Measurements from ENCODE around the gene RNGTT. TPM values are rescaled to one million over a fixed set of nuclear protein-coding genes. Genes with fewer than 3 reads are reported as not detected.

The RNGTT gene
- total and polyA plus RNA-seq, 2 experiments from 2014 or later = 9.2 to 21.5 TPM

- H3K4me3 ChIP-seq = no peak overlapping the region
- H4K20me1 ChIP-seq (ENCODE audit: insufficient read depth) = no peaks in the 10 kb centered on the region
- WGBS, 2 experiments (ENCODE audit: low coverage in 1 of 2, low lambda C conversion rate in 2 of 2, missing lambda C conversion rate in 2 of 2) = 28 to 34% methylated on average over 3 of the region's 3 CpGs
- no peaks in the 10 kb centered on the region for H3K9me2 ChIP-seq (ENCODE audit: insufficient read depth)
- H3K4me2 ChIP-seq (ENCODE audit: unreplicated experiment) = no peak overlapping the region
- no peak for DNase-seq
- TF ChIP-seq EZH2phosphoT487 (IDR thresholded peaks at IDR 0.05; ENCODE audit: insufficient read depth, low read depth) = no peak
- H3K9me3 ChIP-seq (ENCODE audit: low read depth) = no peaks in the 10 kb centered on the region
- no peaks in the 10 kb centered on the region for H3K36me3 ChIP-seq (ENCODE audit: low read depth)
- no peaks in the 10 kb centered on the region for H3K4me1 ChIP-seq (ENCODE audit: insufficient read depth)
- no peak overlapping the region for H3K9ac ChIP-seq
- H2AFZ ChIP-seq = no peak overlapping the region
- H3K79me2 ChIP-seq (ENCODE audit: insufficient read depth) = no peaks in the 10 kb centered on the region
- peaks cover 36% of the 10 kb centered on the region for H3K27me3 ChIP-seq (replicated peaks; ENCODE audit: insufficient read depth)
- no peaks in the 10 kb centered on the region for H3F3A ChIP-seq (ENCODE audit: insufficient read depth)
- in situ Hi-C loops (cut with MboI) = no loop called here
- no peak overlapping the region for H3K27ac ChIP-seq
Observed at GRCh38 chr6:88588938-88589337, 374.5 kb downstream of the RNGTT start.

- Histone ChIP-seq H3K79me2 (ENCODE audit: insufficient read depth) (no peaks in the 10 kb centered on the region), H3K9ac (no peak overlapping the region), H3K9me2 (ENCODE audit: insufficient read depth) (no peaks in the 10 kb centered on the region), H3K4me2 (ENCODE audit: unreplicated experiment) (no peak overlapping the region), H3K27me3 (replicated peaks; ENCODE audit: insufficient read depth) (peaks cover 39% of the 10 kb centered on the region), H3K27ac (no peak overlapping the region), H3F3A (ENCODE audit: insufficient read depth) (no peaks in the 10 kb centered on the region), H3K4me3 (peak overlapping the region; percentile 37; the same call in 1 of the 2 replicates), H3K9me3 (ENCODE audit: low read depth) (no peaks in the 10 kb centered on the region), H3K4me1 (ENCODE audit: insufficient read depth) (no peaks in the 10 kb centered on the region), H3K36me3 (ENCODE audit: low read depth) (no peaks in the 10 kb centered on the region), H2AFZ (no peak overlapping the region), H4K20me1 (ENCODE audit: insufficient read depth) (no peaks in the 10 kb centered on the region)
- WGBS, 2 experiments (ENCODE audit: low coverage in 1 of 2, low lambda C conversion rate in 2 of 2, missing lambda C conversion rate in 2 of 2) = 47 to 48% methylated on average over 12 of the region's 12 CpGs
- in situ Hi-C loops (cut with MboI) = no loop called here
- DNase-seq = no peak
- TF ChIP-seq EZH2phosphoT487 (IDR thresholded peaks at IDR 0.05; ENCODE audit: insufficient read depth, low read depth) (no peak), EZH2 (IDR thresholded peaks at IDR 0.05; ENCODE audit: insufficient read depth, poor library complexity, severe bottlenecking) (no peak)
Observed at GRCh38 chr6:88587150-88587520, 376.3 kb downstream of the RNGTT start.

GRCh38 chr6:88586371-88587149, 376.9 kb downstream of the RNGTT start:
- in situ Hi-C loops (cut with MboI) = no loop called here
- TF ChIP-seq EZH2phosphoT487 (IDR thresholded peaks at IDR 0.05; ENCODE audit: insufficient read depth, low read depth) (no peak), EZH2 (IDR thresholded peaks at IDR 0.05; ENCODE audit: insufficient read depth, poor library complexity, severe bottlenecking) (no peak)
- Histone ChIP-seq H4K20me1 (ENCODE audit: insufficient read depth) (no peaks in the 10 kb centered on the region), H3K9ac (no peak overlapping the region), H3K4me1 (ENCODE audit: insufficient read depth) (no peaks in the 10 kb centered on the region), H3K79me2 (ENCODE audit: insufficient read depth) (no peaks in the 10 kb centered on the region), H2AFZ (peak overlapping the region; percentile 25; the same call in 1 of the 2 replicates), H3K9me3 (ENCODE audit: low read depth) (no peaks in the 10 kb centered on the region), H3K9me2 (ENCODE audit: insufficient read depth) (no peaks in the 10 kb centered on the region), H3K36me3 (ENCODE audit: low read depth) (no peaks in the 10 kb centered on the region), H3F3A (ENCODE audit: insufficient read depth) (no peaks in the 10 kb centered on the region), H3K4me2 (ENCODE audit: unreplicated experiment) (no peak overlapping the region), H3K27ac (no peak overlapping the region), H3K27me3 (replicated peaks; ENCODE audit: insufficient read depth) (peaks cover 39% of the 10 kb centered on the region), H3K4me3 (peak overlapping the region; percentile 37; the same call in 1 of the 2 replicates)
- DNase-seq = peak; percentile 50
- WGBS, 2 experiments (ENCODE audit: low coverage in 1 of 2, low lambda C conversion rate in 2 of 2, missing lambda C conversion rate in 2 of 2) = 5 to 6% methylated on average over 23 of the region's 23 CpGs

- no peak for DNase-seq
- H4K20me1 ChIP-seq (ENCODE audit: insufficient read depth) = no peaks in the 10 kb centered on the region
- no peaks in the 10 kb centered on the region for H3K79me2 ChIP-seq (ENCODE audit: insufficient read depth)
- H3K4me1 ChIP-seq (ENCODE audit: insufficient read depth) = no peaks in the 10 kb centered on the region
- H3K4me3 ChIP-seq = no peak overlapping the region
- no peak overlapping the region for H3K9ac ChIP-seq
- no peak overlapping the region for H3K27ac ChIP-seq
- H3K9me3 ChIP-seq (ENCODE audit: low read depth) = no peaks in the 10 kb centered on the region
- no peaks in the 10 kb centered on the region for H3K9me2 ChIP-seq (ENCODE audit: insufficient read depth)
- in situ Hi-C loops (cut with MboI) = no loop called here
- H3K36me3 ChIP-seq (ENCODE audit: low read depth) = no peaks in the 10 kb centered on the region
- TF ChIP-seq EZH2phosphoT487 (IDR thresholded peaks at IDR 0.05; ENCODE audit: insufficient read depth, low read depth) = no peak
- TF ChIP-seq EZH2 (IDR thresholded peaks at IDR 0.05; ENCODE audit: insufficient read depth, poor library complexity, severe bottlenecking) = no peak
- H3K27me3 ChIP-seq (replicated peaks; ENCODE audit: insufficient read depth) = peaks cover 42% of the 10 kb centered on the region
- H3K4me2 ChIP-seq (ENCODE audit: unreplicated experiment) = no peak overlapping the region
- no peaks in the 10 kb centered on the region for H3F3A ChIP-seq (ENCODE audit: insufficient read depth)
- no peak overlapping the region for H2AFZ ChIP-seq
- WGBS, 2 experiments (ENCODE audit: low coverage in 1 of 2, low lambda C conversion rate in 2 of 2, missing lambda C conversion rate in 2 of 2) = 8% methylated on average over 9 of the region's 9 CpGs
Observed at GRCh38 chr6:88585276-88585692, 378.1 kb downstream of the RNGTT start.
